Measurements from ENCODE around the gene CYREN.

- TF ChIP-seq EP300 (IDR thresholded peaks at IDR 0.05), result no peak
- TF ChIP-seq, protein P1, sequence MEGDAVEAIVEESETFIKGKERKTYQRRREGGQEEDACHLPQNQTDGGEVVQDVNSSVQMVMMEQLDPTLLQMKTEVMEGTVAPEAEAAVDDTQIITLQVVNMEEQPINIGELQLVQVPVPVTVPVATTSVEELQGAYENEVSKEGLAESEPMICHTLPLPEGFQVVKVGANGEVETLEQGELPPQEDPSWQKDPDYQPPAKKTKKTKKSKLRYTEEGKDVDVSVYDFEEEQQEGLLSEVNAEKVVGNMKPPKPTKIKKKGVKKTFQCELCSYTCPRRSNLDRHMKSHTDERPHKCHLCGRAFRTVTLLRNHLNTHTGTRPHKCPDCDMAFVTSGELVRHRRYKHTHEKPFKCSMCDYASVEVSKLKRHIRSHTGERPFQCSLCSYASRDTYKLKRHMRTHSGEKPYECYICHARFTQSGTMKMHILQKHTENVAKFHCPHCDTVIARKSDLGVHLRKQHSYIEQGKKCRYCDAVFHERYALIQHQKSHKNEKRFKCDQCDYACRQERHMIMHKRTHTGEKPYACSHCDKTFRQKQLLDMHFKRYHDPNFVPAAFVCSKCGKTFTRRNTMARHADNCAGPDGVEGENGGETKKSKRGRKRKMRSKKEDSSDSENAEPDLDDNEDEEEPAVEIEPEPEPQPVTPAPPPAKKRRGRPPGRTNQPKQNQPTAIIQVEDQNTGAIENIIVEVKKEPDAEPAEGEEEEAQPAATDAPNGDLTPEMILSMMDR (IDR thresholded peaks at IDR 0.05), result no peak
These were observed 10.9 kb upstream of the CYREN start for GRCh38 chr7:135181261-135181928.

All from sigmoid colon (tissue), 4 donors.